Esophagus squamous epithelium (tissue), 4 donors: ENCODE data around the gene COG7.
"Not testable (repeated sequence)": the region's sequence is repeated elsewhere in the genome, so short reads cannot be mapped to it uniquely, and the experiment has no call there.

ENCODE experiments used
- CTCF ChIP-seq, 6 experiments: fragments of 450-650 bp in 4 of 6; fragments of 200-600 bp in 2 of 6; sonication (generic) in 2 of 6; IDR thresholded peaks; one replicate each; pipeline ENCODE4 v1.5.1; 2016 to 2019; ENCODE audit warnings: antibody characterized with exemption in 6 of 6, mild to moderate bottlenecking in 4 of 6, moderate library complexity in 4 of 6
- POLR2A ChIP-seq, 4 donors: fragments of 450-650 bp; IDR thresholded peaks; one replicate each; pipeline ENCODE4 v1.6.1; 2017; ENCODE audit warnings: antibody characterized with exemption in 4 of 4, mild to moderate bottlenecking in 4 of 4, moderate library complexity in 3 of 4

- not testable (repeated sequence) for TF ChIP-seq POLR2A, CTCF (IDR thresholded peaks at IDR 0.05)
Observed at GRCh38 chr16:23381702-23382101, 71.3 kb downstream of the COG7 start.
